Measurements from ENCODE around the gene CACNA2D3.
"Not testable (repeated sequence)": the region's sequence is repeated elsewhere in the genome, so short reads cannot be mapped to it uniquely, and the experiment has no call there.

Gene CACNA2D3

GRCh38 chr3:55059027-55059629 is 936.8 kb downstream of the CACNA2D3 start:
- DNase-seq: no peak

- no peak for DNase-seq
Measured at GRCh38 chr3:55060896-55061719, 938.8 kb downstream of the CACNA2D3 start.

GRCh38 chr3:55061720-55062034 is 939.3 kb downstream of the CACNA2D3 start:
- DNase-seq: no peak

- no peak for DNase-seq
Measured at GRCh38 chr3:55064164-55064563, 941.8 kb downstream of the CACNA2D3 start.

GRCh38 chr3:55065331-55065730 is 943.0 kb downstream of the CACNA2D3 start:
- no peak for DNase-seq

- DNase-seq: peak; percentile 68
Measured at GRCh38 chr3:55066551-55067047, 944.2 kb downstream of the CACNA2D3 start.

- DNase-seq: no peak
Measured at GRCh38 chr3:55069950-55070349, 947.6 kb downstream of the CACNA2D3 start.

- DNase-seq: no peak
Measured at GRCh38 chr3:55074796-55075195, 952.4 kb downstream of the CACNA2D3 start.

GRCh38 chr3:55075846-55076245 is 953.5 kb downstream of the CACNA2D3 start:
- no peak for DNase-seq

GRCh38 chr3:55077726-55078125 is 955.4 kb downstream of the CACNA2D3 start:
- no peak for DNase-seq

- DNase-seq: no peak
Measured at GRCh38 chr3:55078876-55079275, 956.5 kb downstream of the CACNA2D3 start.

GRCh38 chr3:55085231-55085630 is 962.9 kb downstream of the CACNA2D3 start:
- DNase-seq: no peak

GRCh38 chr3:55089211-55089610 is 966.9 kb downstream of the CACNA2D3 start:
- no peak for DNase-seq

GRCh38 chr3:55090291-55090690 is 967.9 kb downstream of the CACNA2D3 start:
- no peak for DNase-seq

- DNase-seq: no peak
Measured at GRCh38 chr3:55090746-55091145, 968.4 kb downstream of the CACNA2D3 start.

- no peak for DNase-seq
Measured at GRCh38 chr3:55091381-55092225, 969.3 kb downstream of the CACNA2D3 start.

- no peak for DNase-seq
Measured at GRCh38 chr3:55094676-55095075, 972.3 kb downstream of the CACNA2D3 start.

- no peak for DNase-seq
Measured at GRCh38 chr3:55097441-55097840, 975.1 kb downstream of the CACNA2D3 start.

- no peak for DNase-seq
Measured at GRCh38 chr3:55105647-55106046, 983.3 kb downstream of the CACNA2D3 start.

- DNase-seq: no peak
Measured at GRCh38 chr3:55107187-55107586, 984.8 kb downstream of the CACNA2D3 start.

- DNase-seq: not testable (repeated sequence)
Measured at GRCh38 chr3:55111906-55112305, 989.6 kb downstream of the CACNA2D3 start.

GRCh38 chr3:55118451-55118850 is 996.1 kb downstream of the CACNA2D3 start:
- no peak for DNase-seq

- DNase-seq: no peak
Measured at GRCh38 chr3:55119268-55119667, 996.9 kb downstream of the CACNA2D3 start.

GRCh38 chr3:55122312-55122711 is 1000.0 kb downstream of the CACNA2D3 start:
- no peak for DNase-seq
